HepG2 (cell line): ENCODE data around the gene CASP6. TPM values are rescaled to one million over a fixed set of nuclear protein-coding genes. Genes with fewer than 3 reads are reported as not detected.
A peak's percentile ranks its signal among the peaks of the same experiment; 100 is the strongest.

ENCODE experiments used
- BCL6 ChIP-seq: IDR thresholded peaks from 2 replicates; pipeline ENCODE4 v1.6.1; 2016; ENCODE audit warnings: missing genetic modification reagents, missing compliant biosample characterization
- CENPT ChIP-seq: sonication (generic); formaldehyde crosslinking; IDR thresholded peaks from 2 replicates; pipeline ENCODE4 v1.8.0; 2022; ENCODE audit warnings: low read depth, mild to moderate bottlenecking, moderate library complexity, missing genetic modification reagents
- DNMT3B ChIP-seq: conservative IDR thresholded peaks from 2 replicates; pipeline ENCODE4 v1.6.1; 2016; ENCODE audit warnings: missing biosample characterization, control low read depth
- DZIP1 ChIP-seq: sonication (generic); formaldehyde crosslinking; IDR thresholded peaks from 2 replicates; pipeline ENCODE4 v1.5.0; 2020; ENCODE audit warnings: mild to moderate bottlenecking, missing genetic modification reagents
- ELF1 ChIP-seq: sonication (generic); formaldehyde crosslinking; IDR thresholded peaks from 2 replicates; pipeline ENCODE4 v1.4.0; 2020; ENCODE audit warnings: missing genetic modification reagents
- MEIS2 ChIP-seq: sonication (generic); formaldehyde crosslinking; IDR thresholded peaks from 2 replicates; pipeline ENCODE4 v1.9.0; 2021; ENCODE audit warnings: mild to moderate bottlenecking, missing genetic modification reagents
- MYC ChIP-seq: sonication (generic); formaldehyde crosslinking; IDR thresholded peaks from 2 replicates; pipeline ENCODE4 v1.9.0; 2021; ENCODE audit warnings: missing genetic modification reagents, borderline replicate concordance
- NR2F2 ChIP-seq: IDR thresholded peaks from 2 replicates; pipeline ENCODE4 v1.6.1; 2012; ENCODE audit warnings: low read depth, inconsistent platforms, borderline replicate concordance
- SMARCC2 ChIP-seq: fragments of 450-650 bp; IDR thresholded peaks from 2 replicates; pipeline ENCODE4 v1.6.1; 2017; ENCODE audit warnings: antibody characterized with exemption, mild to moderate bottlenecking
- SYNCRIP ChIP-seq: fragments of 200-400 bp; formaldehyde crosslinking; IDR thresholded peaks from 2 replicates; pipeline ENCODE4 v1.6.1; 2018; ENCODE audit warnings: mild to moderate bottlenecking, low read depth, low read length; ENCODE audit not compliant: insufficient read depth
- TERF1 ChIP-seq: sonication (generic); formaldehyde crosslinking; IDR thresholded peaks from 2 replicates; pipeline ENCODE4 v1.8.0; 2022; ENCODE audit warnings: mild to moderate bottlenecking, missing genetic modification reagents, moderate library complexity
- TFDP1 ChIP-seq: IDR thresholded peaks from 2 replicates; pipeline ENCODE4 v1.6.1; 2016; ENCODE audit warnings: missing compliant biosample characterization, missing genetic modification reagents, borderline replicate concordance
- TRIM24 ChIP-seq: sonication (generic); formaldehyde crosslinking; IDR thresholded peaks from 2 replicates; pipeline ENCODE4 v1.8.0; 2022; ENCODE audit warnings: mild to moderate bottlenecking, missing genetic modification reagents
- TSC22D2 ChIP-seq: sonication (generic); formaldehyde crosslinking; IDR thresholded peaks from 2 replicates; pipeline ENCODE4 v1.5.1; 2020; ENCODE audit warnings: missing genetic modification reagents, mild to moderate bottlenecking, borderline replicate concordance
- UBTF ChIP-seq: sonication (generic); formaldehyde crosslinking; IDR thresholded peaks from 2 replicates; pipeline ENCODE4 v1.4.0; 2020; ENCODE audit warnings: mild to moderate bottlenecking, missing genetic modification reagents
- YEATS2 ChIP-seq: sonication (generic); formaldehyde crosslinking; IDR thresholded peaks from 2 replicates; pipeline ENCODE4 v1.4.0; 2020; ENCODE audit warnings: missing genetic modification reagents, borderline replicate concordance
- ZMYM3 ChIP-seq: sonication (generic); formaldehyde crosslinking; IDR thresholded peaks from 2 replicates; pipeline ENCODE4 v1.5.1; 2020; ENCODE audit warnings: mild to moderate bottlenecking, missing genetic modification reagents
- ZNF143 ChIP-seq: sonication (generic); formaldehyde crosslinking; IDR thresholded peaks from 2 replicates; pipeline ENCODE4 v1.4.0; 2020; ENCODE audit warnings: missing genetic modification reagents
- ZNF333 ChIP-seq: sonication (generic); formaldehyde crosslinking; IDR thresholded peaks from 2 replicates; pipeline ENCODE4 v1.4.0; 2020; ENCODE audit warnings: mild to moderate bottlenecking, missing genetic modification reagents, borderline replicate concordance
- ZNF597 ChIP-seq: sonication (generic); formaldehyde crosslinking; IDR thresholded peaks from 2 replicates; pipeline ENCODE4 v1.5.0; 2020; ENCODE audit warnings: missing genetic modification reagents
- polyA plus RNA-seq, 8 experiments: library from polyadenylated mRNA; depleted of rRNA in 3 of 8; stranded (reverse) in 7 of 8; unstranded in 1 of 8; fragments of >200 nt; fragmentation: Illumina TruSeq in 4 of 8; extraction: Trizol in 4 of 8; gene quantifications; 2 replicates each; pipeline versions ENCODE4 v1.2.1 to v1.2.3, GENCODE V29; 2011 to 2016; ENCODE audit warnings: low read depth in 4 of 8, missing spikeins in 1 of 8, mixed read lengths in 1 of 8; ENCODE audit not compliant: insufficient read depth in 1 of 8
- total RNA-seq, 5 experiments: library from RNA; depleted of rRNA; stranded (reverse); fragments of >200 nt; fragmentation: Illumina TruSeq; extraction: Trizol; gene quantifications; 2 replicates each; pipeline ENCODE4 v1.2.3, GENCODE V29; 2016; ENCODE audit warnings: low read depth in 1 of 5

Gene CASP6
- total and polyA plus RNA-seq, 2 of the 13 experiments (the other 11 are each of a cell fraction or from before 2014, with no cell fraction given), result 19.7 to 34.6 TPM

- 0 out of 2 replicates have a peak, but pooled peaks have one; percentile 77 for TF ChIP-seq TERF1 (CRISPR knock-in tag)
- 0 out of 2 replicates have a peak, but pooled peaks have one; percentile 58 for TF ChIP-seq DZIP1
- TF ChIP-seq CENPT (CRISPR knock-in tag), result peak; percentile 85; the same call in 1 of the 2 replicates
- TF ChIP-seq MEIS2 (CRISPR knock-in tag), result peak; percentile 35; the same call in 1 of the 2 replicates
- TF ChIP-seq MYC (CRISPR knock-in tag), result peak; percentile 79
- TF ChIP-seq TSC22D2 (CRISPR knock-in tag), result no peak
- TF ChIP-seq TFDP1, result no peak
- no peak; the same call in 1 of the 2 replicates for TF ChIP-seq YEATS2 (CRISPR knock-in tag)
- 0 out of 2 replicates have a peak, but pooled peaks have one; percentile 17 for TF ChIP-seq ZNF143 (CRISPR knock-in tag)
- TF ChIP-seq ZMYM3, result no peak; the same call in 1 of the 2 replicates
- no peak for TF ChIP-seq NR2F2
- no peak for TF ChIP-seq TRIM24 (CRISPR knock-in tag)
- TF ChIP-seq UBTF, result peak; percentile 88
- TF ChIP-seq SYNCRIP, result no peak
- TF ChIP-seq ELF1, result no peak
- 0 out of 2 replicates have a peak, but pooled peaks have one; percentile 52 for TF ChIP-seq ZNF333 (CRISPR knock-in tag)
- TF ChIP-seq ZNF597 (CRISPR knock-in tag), result no peak
- TF ChIP-seq SMARCC2, result no peak
- TF ChIP-seq BCL6 (CRISPR knock-in tag), result peak; percentile 5; the same call in 1 of the 2 replicates
- TF ChIP-seq DNMT3B (CRISPR knock-in tag), result no peak
Observed at GRCh38 chr4:109729718-109730618, 26.7 kb upstream of the CASP6 start, which contains the start of gene PLA2G12A (continued).
